Mesenchymal stem cell (in vitro differentiated cells and primary cell): ENCODE data around the gene SLC2A10.
A peak's percentile ranks its signal among the peaks of the same experiment; 100 is the strongest.

Experiments
- DNase-seq: peaks from one replicate; pipeline ENCODE4 v3.0.0-alpha.2; 2013
- H2AFZ ChIP-seq: one replicate; pipeline ENCODE4 v1.6.1; 2013; ENCODE audit warnings: low read depth, mild to moderate bottlenecking, control low read depth, inconsistent platforms, low read length, moderate library complexity
- H2AK5ac ChIP-seq: 2 replicates; pipeline ENCODE4 v1.6.1; 2013; ENCODE audit warnings: low read length, moderate library complexity, mild to moderate bottlenecking, inconsistent platforms; ENCODE audit not compliant: severe bottlenecking
- H2BK120ac ChIP-seq: one replicate; pipeline ENCODE4 v1.6.1; 2013; ENCODE audit warnings: low read depth, mild to moderate bottlenecking, inconsistent platforms, low read length, moderate library complexity
- H2BK12ac ChIP-seq, 2 experiments: one replicate each; pipeline ENCODE4 v1.6.1; 2013; ENCODE audit warnings: inconsistent platforms in 2 of 2, low read length in 2 of 2, mild to moderate bottlenecking in 2 of 2, moderate library complexity in 2 of 2, control low read depth in 1 of 2
- H2BK15ac ChIP-seq: one replicate; pipeline ENCODE4 v1.6.1; 2013; ENCODE audit warnings: mild to moderate bottlenecking, low read depth, inconsistent platforms; ENCODE audit not compliant: poor library complexity, severe bottlenecking
- H2BK5ac ChIP-seq: 2 replicates; pipeline ENCODE4 v1.6.1; 2013; ENCODE audit warnings: low read depth, mild to moderate bottlenecking, low read length, control low read depth, inconsistent platforms; ENCODE audit not compliant: poor library complexity, severe bottlenecking
- H3K14ac ChIP-seq, 2 experiments: one replicate each; pipeline ENCODE4 v1.6.1; 2013; ENCODE audit warnings: inconsistent platforms in 2 of 2, low read length in 2 of 2, control low read depth in 1 of 2, mild to moderate bottlenecking in 1 of 2, moderate library complexity in 1 of 2
- H3K18ac ChIP-seq, 2 experiments: one replicate each; pipeline ENCODE4 v1.6.1; 2013; ENCODE audit warnings: inconsistent platforms in 2 of 2, low read length in 2 of 2, control low read depth in 1 of 2, low read depth in 1 of 2, mild to moderate bottlenecking in 1 of 2
- H3K23ac ChIP-seq, 2 experiments: one replicate each; pipeline ENCODE4 v1.6.1; 2013; ENCODE audit warnings: inconsistent platforms in 2 of 2, low read length in 2 of 2, mild to moderate bottlenecking in 2 of 2, moderate library complexity in 2 of 2, control low read depth in 1 of 2
- H3K27ac ChIP-seq: 2 replicates; pipeline ENCODE4 v1.5.1; 2013; ENCODE audit warnings: mild to moderate bottlenecking, moderate library complexity, low read length, control low read depth, inconsistent platforms; ENCODE audit not compliant: poor library complexity, severe bottlenecking
- H3K27me3 ChIP-seq, 2 experiments: 2 replicates each; pipeline versions ENCODE4 v1.6.1 to v1.7.0; 2013; ENCODE audit warnings: low read length in 2 of 2, mild to moderate bottlenecking in 2 of 2, moderate library complexity in 2 of 2, control low read depth in 1 of 2, inconsistent platforms in 1 of 2; ENCODE audit not compliant: control insufficient read depth in 1 of 2, insufficient read depth in 1 of 2
- H3K36me3 ChIP-seq, 2 experiments: 2 replicates each; pipeline versions ENCODE4 v1.6.1 to v1.7.0; 2013; ENCODE audit warnings: low read length in 2 of 2, control low read depth in 1 of 2, inconsistent platforms in 1 of 2, low read depth in 1 of 2, mild to moderate bottlenecking in 1 of 2; ENCODE audit not compliant: insufficient read depth in 2 of 2, control insufficient read depth in 1 of 2
- H3K4ac ChIP-seq, 2 experiments: one replicate each; pipeline ENCODE4 v1.6.1; 2013; ENCODE audit warnings: inconsistent platforms in 2 of 2, low read length in 2 of 2, mild to moderate bottlenecking in 2 of 2, moderate library complexity in 2 of 2, control low read depth in 1 of 2, low read depth in 1 of 2
- H3K4me1 ChIP-seq: 2 replicates; pipeline ENCODE4 v1.6.1; 2013; ENCODE audit warnings: low read depth, low read length, control low read depth; ENCODE audit not compliant: control insufficient read depth, insufficient read depth
- H3K4me2 ChIP-seq: 2 replicates; pipeline ENCODE4 v1.6.1; 2013; ENCODE audit warnings: low read length, mild to moderate bottlenecking, inconsistent platforms; ENCODE audit not compliant: poor library complexity, severe bottlenecking
- H3K4me3 ChIP-seq, 2 experiments: 2 replicates each; pipeline versions ENCODE4 v1.5.1 to v1.7.0; 2013; ENCODE audit warnings: low read length in 2 of 2, mild to moderate bottlenecking in 2 of 2, control low read depth in 1 of 2, low read depth in 1 of 2; ENCODE audit not compliant: insufficient read depth in 1 of 2
- H3K79me1 ChIP-seq: replicated peaks from 2 replicates; pipeline ENCODE4 v1.6.1; 2013; ENCODE audit warnings: mild to moderate bottlenecking, control low read depth, low read length, inconsistent platforms; ENCODE audit not compliant: poor library complexity, severe bottlenecking
- H3K9ac ChIP-seq: 2 replicates; pipeline ENCODE4 v1.7.0; 2013; ENCODE audit warnings: mild to moderate bottlenecking, low read length, moderate library complexity
- H3K9me3 ChIP-seq: 2 replicates; pipeline ENCODE4 v1.7.0; 2013; ENCODE audit warnings: mild to moderate bottlenecking, low read length; ENCODE audit not compliant: control insufficient read depth
- H4K8ac ChIP-seq: one replicate; pipeline ENCODE4 v1.6.1; 2013; ENCODE audit warnings: inconsistent platforms, mild to moderate bottlenecking, low read length, moderate library complexity
- H4K91ac ChIP-seq: one replicate; pipeline ENCODE4 v1.6.1; 2013; ENCODE audit warnings: mild to moderate bottlenecking, low read length, inconsistent platforms
- WGBS: methylation state at CpG from one replicate; pipeline ENCODE4 v1.1.7; 2013; ENCODE audit warnings: mixed read lengths; 5-methylcytosine and 5-hydroxymethylcytosine counted together

The SLC2A10 gene

GRCh38 chr20:46701057-46701456, 8.4 kb upstream of the SLC2A10 start:
- H3K27ac ChIP-seq: no peak overlapping the region
- no peaks in the 10 kb centered on the region for H3K9me3 ChIP-seq
- H2BK5ac ChIP-seq: no peak overlapping the region
- H4K91ac ChIP-seq: no peak overlapping the region
- no peak overlapping the region for H3K4me3 ChIP-seq
- WGBS: no CpG with 5 or more reads among the region's 2 CpGs
- no peak overlapping the region for H3K4ac ChIP-seq
- H3K14ac ChIP-seq: no peak overlapping the region
- H2AFZ ChIP-seq: no peak overlapping the region
- DNase-seq: no peak
- peak overlapping the region; percentile 50 for H3K9ac ChIP-seq
- H2AK5ac ChIP-seq: no peak overlapping the region
- H2BK12ac ChIP-seq: no peak overlapping the region
- no peaks in the 10 kb centered on the region for H3K4me1 ChIP-seq
- no peak overlapping the region for H2BK15ac ChIP-seq
- no peak overlapping the region for H4K8ac ChIP-seq
- no peaks in the 10 kb centered on the region for H3K79me1 ChIP-seq
- H2BK120ac ChIP-seq: no peak overlapping the region
- H3K27me3 ChIP-seq: peaks cover 0 to 9% of the 10 kb centered on the region in 2 experiments
- H3K18ac ChIP-seq: no peak overlapping the region
- no peak overlapping the region for H3K4me2 ChIP-seq
- H3K36me3 ChIP-seq: no peaks in the 10 kb centered on the region
- H3K23ac ChIP-seq: no peak overlapping the region

- no peaks in the 10 kb centered on the region for H3K79me1 ChIP-seq
- H4K91ac ChIP-seq: no peak overlapping the region
- no peak overlapping the region for H2BK120ac ChIP-seq
- no peak overlapping the region for H2AK5ac ChIP-seq
- H3K4me1 ChIP-seq: no peaks in the 10 kb centered on the region
- no peak overlapping the region for H3K23ac ChIP-seq
- DNase-seq: no peak
- H2BK5ac ChIP-seq: no peak overlapping the region
- peaks cover 0 to 9% of the 10 kb centered on the region in 2 experiments for H3K27me3 ChIP-seq
- no peak overlapping the region for H2AFZ ChIP-seq
- H4K8ac ChIP-seq: no peak overlapping the region
- H3K4me2 ChIP-seq: no peak overlapping the region
- H3K9me3 ChIP-seq: peaks cover 1% of the 10 kb centered on the region
- no peak overlapping the region for H2BK12ac ChIP-seq
- H3K9ac ChIP-seq: peak overlapping the region; percentile 50
- no peaks in the 10 kb centered on the region for H3K36me3 ChIP-seq
- H3K4ac ChIP-seq: no peak overlapping the region
- no peak overlapping the region for H3K27ac ChIP-seq
- no peak overlapping the region for H3K14ac ChIP-seq
- H2BK15ac ChIP-seq: no peak overlapping the region
- 78% methylated on average over 3 of the region's 4 CpGs for WGBS
- H3K4me3 ChIP-seq: no peak overlapping the region
- H3K18ac ChIP-seq: no peak overlapping the region
Observed at GRCh38 chr20:46701556-46701955, 7.9 kb upstream of the SLC2A10 start.

GRCh38 chr20:46701986-46702385, 7.5 kb upstream of the SLC2A10 start:
- Histone ChIP-seq H3K4me2 (no peak overlapping the region), H3K18ac (no peak overlapping the region), H2AK5ac (no peak overlapping the region), H4K8ac (no peak overlapping the region), H2AFZ (no peak overlapping the region), H3K27me3 (peaks cover 0 to 9% of the 10 kb centered on the region in 2 experiments), H3K36me3 (no peaks in the 10 kb centered on the region), H2BK12ac (no peak overlapping the region), H3K27ac (no peak overlapping the region), H2BK5ac (no peak overlapping the region), H3K4me1 (no peaks in the 10 kb centered on the region), H3K9ac (no peak overlapping the region), H3K4ac (no peak overlapping the region), H3K9me3 (peaks cover 4% of the 10 kb centered on the region), H2BK15ac (no peak overlapping the region), H3K79me1 (no peaks in the 10 kb centered on the region), H3K14ac (no peak overlapping the region), H4K91ac (no peak overlapping the region), H3K23ac (no peak overlapping the region), H3K4me3 (no peak overlapping the region), H2BK120ac (no peak overlapping the region)
- no peak for DNase-seq
- 90% methylated on average over 3 of the region's 5 CpGs for WGBS

- Histone ChIP-seq H2AK5ac (no peak overlapping the region), H3K23ac (no peak overlapping the region), H3K36me3 (no peaks in the 10 kb centered on the region), H3K4me1 (no peaks in the 10 kb centered on the region), H3K4me2 (no peak overlapping the region), H2BK120ac (no peak overlapping the region), H3K4me3 (no peak overlapping the region), H3K18ac (no peak overlapping the region), H4K8ac (no peak overlapping the region), H3K14ac (no peak overlapping the region), H3K4ac (no peak overlapping the region), H2BK5ac (no peak overlapping the region), H3K9ac (no peak overlapping the region), H2BK15ac (no peak overlapping the region), H3K9me3 (peaks cover 4% of the 10 kb centered on the region), H4K91ac (no peak overlapping the region), H3K27ac (no peak overlapping the region), H2AFZ (no peak overlapping the region), H3K79me1 (no peaks in the 10 kb centered on the region), H2BK12ac (no peak overlapping the region), H3K27me3 (peaks cover 0 to 9% of the 10 kb centered on the region in 2 experiments)
- 89% methylated on average over 7 of the region's 8 CpGs for WGBS
- no peak for DNase-seq
Observed at GRCh38 chr20:46702447-46703203, 6.8 kb upstream of the SLC2A10 start.
